GM12873 (cell line): ENCODE data around the gene TNFRSF1B.

Experiments used
- TF ChIP-seq, protein P1 (sequence below): IDR thresholded peaks from 2 replicates; pipeline ENCODE4 v1.5.1; 2012; ENCODE audit warnings: low read depth, mild to moderate bottlenecking, moderate library complexity, low read length, control low read depth; ENCODE audit not compliant: insufficient read depth; ENCODE audit errors: missing control alignments

TNFRSF1B gene

GRCh38 chr1:12185036-12185917 is 18.5 kb downstream of the TNFRSF1B start:
- TF ChIP-seq, protein P1, sequence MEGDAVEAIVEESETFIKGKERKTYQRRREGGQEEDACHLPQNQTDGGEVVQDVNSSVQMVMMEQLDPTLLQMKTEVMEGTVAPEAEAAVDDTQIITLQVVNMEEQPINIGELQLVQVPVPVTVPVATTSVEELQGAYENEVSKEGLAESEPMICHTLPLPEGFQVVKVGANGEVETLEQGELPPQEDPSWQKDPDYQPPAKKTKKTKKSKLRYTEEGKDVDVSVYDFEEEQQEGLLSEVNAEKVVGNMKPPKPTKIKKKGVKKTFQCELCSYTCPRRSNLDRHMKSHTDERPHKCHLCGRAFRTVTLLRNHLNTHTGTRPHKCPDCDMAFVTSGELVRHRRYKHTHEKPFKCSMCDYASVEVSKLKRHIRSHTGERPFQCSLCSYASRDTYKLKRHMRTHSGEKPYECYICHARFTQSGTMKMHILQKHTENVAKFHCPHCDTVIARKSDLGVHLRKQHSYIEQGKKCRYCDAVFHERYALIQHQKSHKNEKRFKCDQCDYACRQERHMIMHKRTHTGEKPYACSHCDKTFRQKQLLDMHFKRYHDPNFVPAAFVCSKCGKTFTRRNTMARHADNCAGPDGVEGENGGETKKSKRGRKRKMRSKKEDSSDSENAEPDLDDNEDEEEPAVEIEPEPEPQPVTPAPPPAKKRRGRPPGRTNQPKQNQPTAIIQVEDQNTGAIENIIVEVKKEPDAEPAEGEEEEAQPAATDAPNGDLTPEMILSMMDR: no peak

DNA sequence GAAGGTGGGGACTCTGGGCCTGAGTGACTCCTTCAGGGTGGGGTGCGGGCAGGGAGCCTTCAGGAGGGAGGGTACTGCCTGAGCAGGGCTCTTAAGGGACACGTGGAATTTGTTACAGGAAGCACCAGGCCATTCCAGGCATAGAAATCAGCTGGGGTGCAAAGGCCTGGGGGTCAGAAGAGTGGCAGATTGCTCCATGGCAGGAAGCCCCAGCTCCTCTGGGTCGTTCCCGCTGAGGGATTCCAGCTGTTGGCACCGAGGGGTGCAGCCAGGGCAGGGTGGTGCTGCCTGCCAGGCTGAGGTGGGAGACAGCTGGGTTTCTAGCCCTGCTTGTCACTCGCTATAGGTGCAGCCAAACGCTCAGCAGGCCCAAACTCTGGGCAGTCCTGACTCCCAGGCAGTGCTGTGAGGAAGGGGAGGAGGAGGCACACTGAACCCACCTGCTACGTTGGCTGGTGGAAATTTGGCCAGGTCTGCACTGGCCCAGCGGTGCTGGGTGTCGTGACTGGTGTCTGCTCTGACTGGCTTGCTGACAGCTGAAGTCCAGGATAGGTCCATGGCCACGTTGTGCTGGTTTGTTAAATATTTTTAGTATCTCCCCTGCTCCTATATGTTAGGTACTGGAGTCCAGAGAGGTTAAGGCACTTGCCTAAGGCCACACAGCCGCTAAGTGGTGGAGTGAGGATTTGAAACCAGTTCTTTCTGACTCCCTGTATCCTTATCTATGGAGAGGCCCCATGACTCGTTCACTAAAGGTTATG is 19.3 kb downstream of the TNFRSF1B start:
- TF ChIP-seq, protein P1: no peak

- TF ChIP-seq, protein P1: no peak
These were observed 19.8 kb downstream of the TNFRSF1B start for GRCh38 chr1:12186679-12186985.

DNA sequence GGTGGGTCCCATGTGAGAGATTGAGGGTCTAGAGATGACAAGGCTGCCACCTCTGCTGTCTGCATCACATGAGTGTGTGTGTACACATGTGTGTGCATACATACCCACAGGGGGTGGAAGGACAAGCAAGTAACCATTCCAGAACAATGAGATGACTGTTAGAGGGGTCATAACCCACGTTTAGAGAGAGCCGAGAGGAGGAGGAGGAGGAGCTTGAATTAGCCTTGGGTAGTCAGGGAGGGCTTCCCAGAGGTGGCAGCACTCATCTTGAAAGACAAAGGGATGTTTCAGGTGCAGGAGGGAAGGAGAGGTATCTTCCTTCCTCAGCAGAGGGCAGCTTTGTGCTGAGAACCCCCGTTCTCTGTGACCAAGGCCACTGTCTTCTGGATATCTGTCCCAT is 21.3 kb downstream of the TNFRSF1B start:
- TF ChIP-seq, protein P1: no peak

DNA sequence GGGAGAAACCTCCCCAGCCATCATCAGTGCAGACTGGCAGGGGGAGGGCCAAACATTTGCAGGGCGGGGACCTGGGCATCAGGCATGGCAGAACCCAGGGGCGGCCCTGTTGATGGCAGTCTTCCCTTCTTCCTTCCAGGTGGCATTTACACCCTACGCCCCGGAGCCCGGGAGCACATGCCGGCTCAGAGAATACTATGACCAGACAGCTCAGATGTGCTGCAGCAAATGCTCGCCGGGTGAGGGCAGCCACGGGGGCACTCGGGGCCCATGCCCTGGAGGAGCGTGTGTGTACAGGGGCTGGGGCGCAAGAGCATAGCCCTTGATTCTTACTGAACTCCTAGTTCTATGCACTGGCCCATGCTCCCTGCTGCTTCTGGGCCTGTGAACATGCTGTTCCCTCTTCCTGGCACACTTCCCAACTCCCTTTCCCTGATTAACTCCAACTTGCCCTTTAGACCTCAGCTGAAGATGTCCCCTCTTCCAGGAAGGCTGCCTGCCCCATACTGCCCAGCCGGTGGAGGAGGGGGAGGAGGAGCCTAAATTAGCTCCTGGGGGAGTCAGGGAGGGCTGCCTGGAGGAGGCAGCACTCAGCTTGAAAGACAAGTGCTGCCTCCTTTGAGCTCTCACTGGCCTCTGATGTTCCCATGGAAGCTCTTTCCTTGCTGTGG is 22.0 kb downstream of the TNFRSF1B start:
- TF ChIP-seq, protein P1: no peak

DNA sequence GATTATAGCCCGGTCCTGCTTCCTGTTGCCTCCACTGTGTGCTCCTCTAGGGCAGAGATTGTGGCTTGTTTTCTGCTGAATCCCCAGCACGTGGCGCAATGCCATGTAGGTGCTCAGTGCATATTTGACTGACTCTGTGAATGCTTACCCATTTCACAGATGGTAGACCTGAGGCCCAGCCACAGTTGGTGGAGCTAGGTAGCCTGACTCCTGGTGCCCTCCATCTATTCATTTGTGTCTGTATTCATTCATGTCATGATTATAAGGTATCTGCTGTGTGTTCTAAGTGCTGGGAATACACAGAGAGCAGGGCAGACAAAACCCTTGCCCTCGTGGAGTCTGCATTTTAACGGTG is 22.5 kb downstream of the TNFRSF1B start:
- TF ChIP-seq, protein P1: no peak
